ENCODE data around the gene BEGAIN. TPM values are rescaled to one million over a fixed set of nuclear protein-coding genes. Genes with fewer than 3 reads are reported as not detected.
A peak's percentile ranks its signal among the peaks of the same experiment; 100 is the strongest.

BEGAIN gene
- total and polyA plus RNA-seq, 12 donors, result 0.39 to 59.0 (median 2.7) TPM

DNA sequence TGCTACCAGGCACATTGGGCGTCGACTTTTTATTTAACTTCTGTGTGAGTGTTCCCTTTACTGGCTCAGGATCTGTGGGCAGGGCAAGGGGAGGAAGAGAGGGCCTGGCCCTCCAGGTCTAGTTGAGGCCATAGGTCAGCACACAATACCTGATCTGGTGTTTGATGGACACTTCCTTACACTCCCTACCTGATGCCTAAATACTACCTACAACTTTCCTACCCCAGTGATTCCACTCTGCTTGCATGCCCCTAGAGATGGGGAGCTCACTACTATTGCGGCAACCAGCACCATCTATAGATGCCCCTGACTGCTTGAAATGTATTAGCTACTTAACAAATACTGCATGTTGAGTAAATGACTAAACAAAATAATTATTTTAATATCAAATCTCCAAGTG is 20.8 kb upstream of the BEGAIN start:
- TF ChIP-seq POLR2A (IDR thresholded peaks at IDR 0.05), result no peak
- TF ChIP-seq, protein P1, sequence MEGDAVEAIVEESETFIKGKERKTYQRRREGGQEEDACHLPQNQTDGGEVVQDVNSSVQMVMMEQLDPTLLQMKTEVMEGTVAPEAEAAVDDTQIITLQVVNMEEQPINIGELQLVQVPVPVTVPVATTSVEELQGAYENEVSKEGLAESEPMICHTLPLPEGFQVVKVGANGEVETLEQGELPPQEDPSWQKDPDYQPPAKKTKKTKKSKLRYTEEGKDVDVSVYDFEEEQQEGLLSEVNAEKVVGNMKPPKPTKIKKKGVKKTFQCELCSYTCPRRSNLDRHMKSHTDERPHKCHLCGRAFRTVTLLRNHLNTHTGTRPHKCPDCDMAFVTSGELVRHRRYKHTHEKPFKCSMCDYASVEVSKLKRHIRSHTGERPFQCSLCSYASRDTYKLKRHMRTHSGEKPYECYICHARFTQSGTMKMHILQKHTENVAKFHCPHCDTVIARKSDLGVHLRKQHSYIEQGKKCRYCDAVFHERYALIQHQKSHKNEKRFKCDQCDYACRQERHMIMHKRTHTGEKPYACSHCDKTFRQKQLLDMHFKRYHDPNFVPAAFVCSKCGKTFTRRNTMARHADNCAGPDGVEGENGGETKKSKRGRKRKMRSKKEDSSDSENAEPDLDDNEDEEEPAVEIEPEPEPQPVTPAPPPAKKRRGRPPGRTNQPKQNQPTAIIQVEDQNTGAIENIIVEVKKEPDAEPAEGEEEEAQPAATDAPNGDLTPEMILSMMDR (IDR thresholded peaks at IDR 0.05), result no peak

DNA sequence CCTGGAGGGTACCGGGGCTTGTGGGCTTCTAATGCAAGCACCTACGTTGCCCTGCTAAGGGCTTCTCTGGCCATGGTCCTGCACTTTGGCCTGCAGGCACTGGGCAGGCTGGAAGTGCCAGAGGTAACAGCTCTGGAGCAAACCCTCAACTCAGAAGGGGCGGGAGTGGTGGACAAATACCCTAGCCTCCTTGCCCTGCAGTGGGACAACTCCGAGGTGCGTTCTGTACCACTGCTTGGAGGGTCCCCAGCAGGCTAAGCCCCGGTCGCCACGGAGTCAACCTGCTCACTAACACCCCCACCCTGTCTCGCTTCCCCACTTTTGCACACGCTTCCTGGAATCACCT is 20.4 kb upstream of the BEGAIN start:
- 91 to 94% (median 94%) methylated on average over 7 to 10 of the region's 10 CpGs for WGBS, 4 donors
- Histone ChIP-seq H3K9me3 (replicated peaks in 1 of 3) (no peaks in the 10 kb centered on the region), H3K4me1 (replicated peaks in 1 of 2) (no peaks in the 10 kb centered on the region), H3K27me3 (no peaks in the 10 kb centered on the region), H3K27ac (no peak overlapping the region), H3K36me3 (replicated peaks in 1 of 2) (no peaks in the 10 kb centered on the region), H3K4me3 (no peak overlapping the region)
- DNase-seq, result peak in 1 of 7 donors; percentile 5
- TF ChIP-seq, protein P1 (IDR thresholded peaks at IDR 0.05), result no peak
- no peak for TF ChIP-seq POLR2A (IDR thresholded peaks at IDR 0.05)
- intact Hi-C loops (cut with DNase I), result no loop called here

More for the DNA sequence above, 20.8 kb upstream of the BEGAIN start:
- Histone ChIP-seq H3K36me3 (replicated peaks in 1 of 2) (no peaks in the 10 kb centered on the region), H3K9me3 (replicated peaks in 1 of 3) (no peaks in the 10 kb centered on the region), H3K4me3 (no peak overlapping the region), H3K4me1 (replicated peaks in 1 of 2) (no peaks in the 10 kb centered on the region), H3K27ac (no peak overlapping the region), H3K27me3 (no peaks in the 10 kb centered on the region)
- intact Hi-C loops (cut with DNase I), result no loop called here
- DNase-seq, result no peak
- 86 to 94% (median 88%) methylated on average over 3 of the region's 3 CpGs for WGBS, 4 donors

DNA sequence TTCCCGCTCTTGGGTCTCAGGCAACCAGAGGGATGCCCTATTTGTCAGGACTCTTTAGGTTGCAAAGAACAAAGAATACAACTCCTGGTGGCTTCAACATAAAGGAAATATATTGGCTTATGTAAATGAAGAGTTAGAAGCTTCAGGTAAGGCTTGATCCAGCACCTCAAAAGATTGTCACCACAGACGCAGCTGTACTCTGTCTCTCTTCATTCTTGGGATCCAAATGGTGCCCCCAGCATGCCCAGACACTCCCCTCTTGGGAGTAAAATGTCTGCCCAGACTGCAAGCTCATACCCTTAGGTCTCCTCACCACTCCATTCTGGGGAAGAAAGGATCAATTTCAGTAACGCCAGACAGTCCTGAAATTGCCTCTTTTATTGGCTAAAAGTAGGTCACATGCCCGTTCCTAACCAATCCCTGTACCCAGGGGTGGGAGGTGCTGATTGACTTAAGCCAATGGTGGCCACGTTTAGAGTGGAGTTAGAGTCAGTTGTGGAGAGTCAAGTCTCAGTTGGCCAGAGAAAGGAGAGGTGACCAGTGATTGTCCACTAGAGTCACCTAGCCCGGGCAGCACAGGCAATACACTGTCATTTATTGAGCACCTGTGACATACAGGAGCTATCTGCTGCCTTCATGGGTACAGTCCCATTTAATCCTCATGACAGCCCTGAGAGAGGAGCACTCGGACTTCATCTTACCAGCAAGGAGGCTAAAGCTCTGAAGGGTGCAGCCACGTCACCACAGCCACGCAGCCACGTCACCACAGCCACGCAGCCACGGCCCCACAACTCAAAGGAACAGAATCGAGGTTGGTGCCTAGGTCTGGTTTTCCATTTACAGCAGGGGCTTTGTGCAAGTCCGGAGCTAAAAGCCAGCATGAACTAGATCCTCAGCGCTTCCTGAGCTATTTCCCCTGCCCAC is 19.7 kb upstream of the BEGAIN start:
- no peaks in the 10 kb centered on the region for H3K36me3 ChIP-seq (replicated peaks in 1 of 2)
- WGBS, 4 donors, result 83 to 90% (median 86%) methylated on average over 15 of the region's 15 CpGs
- TF ChIP-seq, protein P1 (IDR thresholded peaks at IDR 0.05), result no peak
- TF ChIP-seq POLR2A (IDR thresholded peaks at IDR 0.05), result no peak
- no peak overlapping the region for H3K27ac ChIP-seq
- no peaks in the 10 kb centered on the region for H3K9me3 ChIP-seq (replicated peaks in 1 of 3)
- H3K4me3 ChIP-seq, result no peak overlapping the region
- H3K4me1 ChIP-seq (replicated peaks in 1 of 2), result no peaks in the 10 kb centered on the region
- DNase-seq, result peak in 1 of 7 donors; percentile 2
- intact Hi-C loops (cut with DNase I), result no loop called here
- no peaks in the 10 kb centered on the region for H3K27me3 ChIP-seq

DNA sequence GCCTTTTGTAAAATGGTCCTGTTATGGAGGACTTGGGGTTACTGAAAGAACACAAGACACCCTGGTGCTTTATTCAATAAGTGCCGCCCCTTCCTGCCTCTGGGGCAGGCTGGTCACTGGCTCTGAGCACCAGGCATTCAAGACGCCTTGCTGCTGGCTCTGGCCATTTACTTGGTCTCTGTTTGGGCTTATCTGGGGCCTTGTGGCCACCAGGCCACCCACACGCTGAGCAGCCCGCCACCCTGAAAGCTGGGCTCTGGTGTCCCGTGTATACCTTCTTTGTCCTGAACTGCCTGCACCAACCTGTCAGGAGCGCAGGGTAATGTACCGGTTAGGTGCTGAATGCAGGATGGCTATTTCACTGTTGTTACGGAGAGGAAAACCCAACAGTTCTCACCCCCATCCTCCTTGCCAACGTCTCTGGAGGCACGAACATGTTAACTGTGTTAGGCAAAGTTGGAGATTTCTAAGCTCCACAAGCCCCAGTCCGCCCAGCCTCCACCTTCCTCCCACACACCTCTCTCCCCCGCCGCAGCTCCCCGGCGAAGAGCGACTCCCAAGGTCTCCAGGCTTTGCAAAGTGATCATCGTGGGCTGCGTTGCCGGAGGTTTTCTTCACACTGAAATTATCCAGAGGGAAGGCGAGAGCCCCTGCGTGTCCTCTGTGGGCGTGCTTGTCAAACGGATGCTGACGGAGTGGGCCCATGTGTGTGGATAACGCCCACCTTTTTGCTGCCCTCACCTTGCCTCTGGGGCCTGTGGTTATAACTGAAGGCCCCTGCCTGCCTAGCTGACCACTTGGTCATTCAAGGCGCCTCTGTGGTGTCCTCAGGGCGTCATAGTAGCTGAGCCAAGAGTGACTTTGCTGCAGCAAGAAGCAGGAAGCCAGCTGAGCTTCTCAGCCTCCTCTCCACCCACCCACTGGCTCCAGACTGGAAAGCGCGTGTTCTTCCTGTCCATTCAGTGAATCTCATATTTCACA is 18.8 kb upstream of the BEGAIN start:
- no peak overlapping the region for H3K4me3 ChIP-seq
- H3K27me3 ChIP-seq, result no peaks in the 10 kb centered on the region
- no peak for TF ChIP-seq POLR2A (IDR thresholded peaks at IDR 0.05)
- TF ChIP-seq, protein P1 (IDR thresholded peaks at IDR 0.05), result no peak
- no peaks in the 10 kb centered on the region for H3K9me3 ChIP-seq (replicated peaks in 1 of 3)
- WGBS, 4 donors, result 69 to 76% (median 74%) methylated on average over 23 to 29 of the region's 29 CpGs
- peak in 1 of 7 donors; percentile 17 for DNase-seq
- H3K4me1 ChIP-seq (replicated peaks in 1 of 2), result no peaks in the 10 kb centered on the region
- no peaks in the 10 kb centered on the region for H3K36me3 ChIP-seq (replicated peaks in 1 of 2)
- H3K27ac ChIP-seq, result no peak overlapping the region
- intact Hi-C loops (cut with DNase I), result no loop called here

Measured in adrenal gland (tissue), 12 donors.